Uterus (tissue), 4 donors: Measurements from ENCODE around the gene CMTR2. TPM values are rescaled to one million over a fixed set of nuclear protein-coding genes. Genes with fewer than 3 reads are reported as not detected.

Experiments used
- DNase-seq, 2 donors: peaks; one replicate each; pipeline ENCODE4 v3.0.0-alpha.2; 2019 to 2020
- H3K27ac ChIP-seq, 2 donors: fragments of 200-600 bp; sonication (generic); 1 replicate in 1 of 2; 2 replicates in 1 of 2; pipeline ENCODE4 v1.5.1; 2016 to 2018
- H3K27me3 ChIP-seq, 2 donors: fragments of 200-600 bp; sonication (generic); one replicate each; pipeline ENCODE4 v1.5.1; 2018 to 2019; ENCODE audit warnings: control low read depth in 1 of 2
- H3K36me3 ChIP-seq, 2 donors: fragments of 200-600 bp; sonication (generic); one replicate each; pipeline ENCODE4 v1.5.1; 2019; ENCODE audit warnings: control low read depth in 1 of 2
- H3K4me1 ChIP-seq, 2 donors: fragments of 200-600 bp; sonication (generic); one replicate each; pipeline ENCODE4 v1.5.1; 2018 to 2019; ENCODE audit warnings: control low read depth in 1 of 2
- H3K4me3 ChIP-seq, 2 donors: fragments of 200-600 bp; sonication (generic); 1 replicate in 1 of 2; 2 replicates in 1 of 2; pipeline ENCODE4 v1.5.1; 2018 to 2019; ENCODE audit warnings: mild to moderate bottlenecking in 1 of 2
- H3K9me3 ChIP-seq, 2 donors: fragments of 200-600 bp; sonication (generic); one replicate each; pipeline ENCODE4 v1.5.1; 2019; ENCODE audit warnings: control low read depth in 1 of 2
- CTCF ChIP-seq, 4 experiments: fragments of 200-600 bp in 2 of 4; fragments of 450-650 bp in 2 of 4; sonication (generic) in 2 of 4; IDR thresholded peaks; one replicate each; pipeline ENCODE4 v1.5.1; 2016 to 2019; ENCODE audit warnings: antibody characterized with exemption in 4 of 4, mild to moderate bottlenecking in 2 of 4, moderate library complexity in 1 of 4
- POLR2A ChIP-seq, 2 donors: fragments of 450-650 bp; IDR thresholded peaks; one replicate each; pipeline ENCODE4 v1.6.1; 2016; ENCODE audit warnings: antibody characterized with exemption in 2 of 2, mild to moderate bottlenecking in 1 of 2, moderate library complexity in 1 of 2
- intact Hi-C: fragments of 100-400 bp; cut with DNase I; formaldehyde crosslinking; loops from one replicate; pipeline ENCODE4 v1.15.1; 2023; ENCODE audit warnings: low total_unique reads
- total RNA-seq, 4 donors: library from RNA; depleted of rRNA in 3 of 4; stranded (reverse); fragments of >200 nt in 3 of 4; gene quantifications; one replicate each; pipeline versions ENCODE4 v1.1.0 to v1.2.4, GENCODE V29; 2014 to 2023
- donor health status: DM: yes; HTN: yes; CAD: no.

The CMTR2 gene
- total RNA-seq, 4 donors from 2014 or later = 12.0 to 79.6 (median 14.0) TPM

- DNase-seq = no peak
- Histone ChIP-seq H3K27me3 (no peaks in the 10 kb centered on the region), H3K27ac (no peak overlapping the region), H3K4me1 (no peaks in the 10 kb centered on the region), H3K4me3 (no peak overlapping the region), H3K36me3 (no peaks in the 10 kb centered on the region), H3K9me3 (no peaks in the 10 kb centered on the region)
- TF ChIP-seq CTCF (IDR thresholded peaks at IDR 0.05) = no peak
- no peak for TF ChIP-seq POLR2A (IDR thresholded peaks at IDR 0.05)
- intact Hi-C loops = no loop called here
These were observed 26.8 kb downstream of the CMTR2 start for GRCh38 chr16:71262391-71262790.

GRCh38 chr16:71260995-71261394 is 28.2 kb downstream of the CMTR2 start:
- DNase-seq = no peak
- no peaks in the 10 kb centered on the region for H3K27me3 ChIP-seq
- no peaks in the 10 kb centered on the region for H3K4me1 ChIP-seq
- no peaks in the 10 kb centered on the region for H3K9me3 ChIP-seq
- no peak overlapping the region for H3K4me3 ChIP-seq
- TF ChIP-seq POLR2A (IDR thresholded peaks at IDR 0.05) (no peak), CTCF (IDR thresholded peaks at IDR 0.05) (no peak)
- no peak overlapping the region for H3K27ac ChIP-seq
- H3K36me3 ChIP-seq = no peaks in the 10 kb centered on the region
- intact Hi-C loops = no loop called here

GRCh38 chr16:71259086-71259485 is 30.1 kb downstream of the CMTR2 start:
- intact Hi-C loops = no loop called here
- Histone ChIP-seq H3K36me3 (no peaks in the 10 kb centered on the region), H3K27me3 (no peaks in the 10 kb centered on the region), H3K27ac (no peak overlapping the region), H3K4me3 (no peak overlapping the region), H3K4me1 (no peaks in the 10 kb centered on the region), H3K9me3 (no peaks in the 10 kb centered on the region)
- no peak for DNase-seq
- no peak for TF ChIP-seq POLR2A (IDR thresholded peaks at IDR 0.05)
- no peak for TF ChIP-seq CTCF (IDR thresholded peaks at IDR 0.05)

GRCh38 chr16:71258372-71258771 is 30.8 kb downstream of the CMTR2 start:
- intact Hi-C loops = no loop called here
- TF ChIP-seq CTCF (IDR thresholded peaks at IDR 0.05) = no peak
- no peak for TF ChIP-seq POLR2A (IDR thresholded peaks at IDR 0.05)
- DNase-seq = no peak
- no peaks in the 10 kb centered on the region for H3K27me3 ChIP-seq
- H3K9me3 ChIP-seq = no peaks in the 10 kb centered on the region
- no peak overlapping the region for H3K4me3 ChIP-seq
- no peak overlapping the region for H3K27ac ChIP-seq
- no peaks in the 10 kb centered on the region for H3K36me3 ChIP-seq
- no peaks in the 10 kb centered on the region for H3K4me1 ChIP-seq

GRCh38 chr16:71257768-71258167 is 31.4 kb downstream of the CMTR2 start:
- Histone ChIP-seq H3K27me3 (no peaks in the 10 kb centered on the region), H3K27ac (no peak overlapping the region), H3K4me1 (no peaks in the 10 kb centered on the region), H3K4me3 (no peak overlapping the region), H3K9me3 (no peaks in the 10 kb centered on the region), H3K36me3 (no peaks in the 10 kb centered on the region)
- DNase-seq = no peak
- intact Hi-C loops = no loop called here
- TF ChIP-seq POLR2A (IDR thresholded peaks at IDR 0.05) (no peak), CTCF (IDR thresholded peaks at IDR 0.05) (no peak)
